ENCODE results near the gene CBX4.
A peak's percentile ranks its signal among the peaks of the same experiment; 100 is the strongest.

DNA sequence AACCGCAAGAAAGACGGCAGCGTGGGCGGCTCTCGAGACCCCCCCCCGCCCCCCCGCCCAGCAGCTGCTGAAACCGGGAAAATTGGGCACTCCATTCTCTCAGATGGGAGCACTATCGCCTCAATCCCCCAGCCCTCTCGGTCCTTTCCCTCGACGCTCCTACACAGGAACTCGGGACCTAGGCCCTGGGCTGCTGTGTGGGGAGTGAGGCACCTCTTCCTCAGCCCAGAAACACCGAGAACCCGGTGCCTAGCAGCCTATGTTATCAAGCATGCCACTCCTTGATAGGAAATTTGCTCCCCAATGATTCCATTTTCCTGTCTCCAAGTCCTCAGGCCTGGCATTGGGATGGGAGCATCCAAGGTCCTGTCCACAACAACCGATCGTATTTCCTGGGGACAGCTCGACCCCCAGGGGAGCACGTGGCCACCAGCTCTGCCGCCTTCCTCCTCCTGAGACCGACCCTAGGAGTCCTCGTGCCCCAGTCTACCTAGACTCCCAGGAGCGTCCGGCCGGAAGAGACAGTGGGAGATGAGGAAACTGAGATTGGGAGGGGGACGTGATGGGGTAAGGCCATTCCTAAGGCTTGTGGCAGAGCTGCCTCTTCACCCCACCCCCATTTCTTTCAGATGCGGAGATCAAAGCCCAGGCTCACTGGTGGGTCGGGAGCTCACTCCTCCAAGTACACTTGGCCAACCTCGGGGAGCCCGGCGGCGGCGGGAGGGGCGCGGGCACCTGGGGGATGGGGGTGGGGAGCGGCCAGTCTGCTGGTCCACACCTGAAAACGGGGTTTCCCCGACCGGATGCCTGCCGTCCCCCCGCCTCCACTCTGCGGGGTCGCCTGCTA lies 24.9 kb downstream of the CBX4 start:
- TF ChIP-seq, protein P1, sequence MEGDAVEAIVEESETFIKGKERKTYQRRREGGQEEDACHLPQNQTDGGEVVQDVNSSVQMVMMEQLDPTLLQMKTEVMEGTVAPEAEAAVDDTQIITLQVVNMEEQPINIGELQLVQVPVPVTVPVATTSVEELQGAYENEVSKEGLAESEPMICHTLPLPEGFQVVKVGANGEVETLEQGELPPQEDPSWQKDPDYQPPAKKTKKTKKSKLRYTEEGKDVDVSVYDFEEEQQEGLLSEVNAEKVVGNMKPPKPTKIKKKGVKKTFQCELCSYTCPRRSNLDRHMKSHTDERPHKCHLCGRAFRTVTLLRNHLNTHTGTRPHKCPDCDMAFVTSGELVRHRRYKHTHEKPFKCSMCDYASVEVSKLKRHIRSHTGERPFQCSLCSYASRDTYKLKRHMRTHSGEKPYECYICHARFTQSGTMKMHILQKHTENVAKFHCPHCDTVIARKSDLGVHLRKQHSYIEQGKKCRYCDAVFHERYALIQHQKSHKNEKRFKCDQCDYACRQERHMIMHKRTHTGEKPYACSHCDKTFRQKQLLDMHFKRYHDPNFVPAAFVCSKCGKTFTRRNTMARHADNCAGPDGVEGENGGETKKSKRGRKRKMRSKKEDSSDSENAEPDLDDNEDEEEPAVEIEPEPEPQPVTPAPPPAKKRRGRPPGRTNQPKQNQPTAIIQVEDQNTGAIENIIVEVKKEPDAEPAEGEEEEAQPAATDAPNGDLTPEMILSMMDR (IDR thresholded peaks at IDR 0.05; ENCODE audit: insufficient read depth, low read depth, low read length) = no peak
- peak; percentile 20 for TF ChIP-seq EZH2 (IDR thresholded peaks at IDR 0.05; ENCODE audit: insufficient read depth, low read length)
